ENCODE measurements around the gene NNMT.

Gene NNMT

DNA sequence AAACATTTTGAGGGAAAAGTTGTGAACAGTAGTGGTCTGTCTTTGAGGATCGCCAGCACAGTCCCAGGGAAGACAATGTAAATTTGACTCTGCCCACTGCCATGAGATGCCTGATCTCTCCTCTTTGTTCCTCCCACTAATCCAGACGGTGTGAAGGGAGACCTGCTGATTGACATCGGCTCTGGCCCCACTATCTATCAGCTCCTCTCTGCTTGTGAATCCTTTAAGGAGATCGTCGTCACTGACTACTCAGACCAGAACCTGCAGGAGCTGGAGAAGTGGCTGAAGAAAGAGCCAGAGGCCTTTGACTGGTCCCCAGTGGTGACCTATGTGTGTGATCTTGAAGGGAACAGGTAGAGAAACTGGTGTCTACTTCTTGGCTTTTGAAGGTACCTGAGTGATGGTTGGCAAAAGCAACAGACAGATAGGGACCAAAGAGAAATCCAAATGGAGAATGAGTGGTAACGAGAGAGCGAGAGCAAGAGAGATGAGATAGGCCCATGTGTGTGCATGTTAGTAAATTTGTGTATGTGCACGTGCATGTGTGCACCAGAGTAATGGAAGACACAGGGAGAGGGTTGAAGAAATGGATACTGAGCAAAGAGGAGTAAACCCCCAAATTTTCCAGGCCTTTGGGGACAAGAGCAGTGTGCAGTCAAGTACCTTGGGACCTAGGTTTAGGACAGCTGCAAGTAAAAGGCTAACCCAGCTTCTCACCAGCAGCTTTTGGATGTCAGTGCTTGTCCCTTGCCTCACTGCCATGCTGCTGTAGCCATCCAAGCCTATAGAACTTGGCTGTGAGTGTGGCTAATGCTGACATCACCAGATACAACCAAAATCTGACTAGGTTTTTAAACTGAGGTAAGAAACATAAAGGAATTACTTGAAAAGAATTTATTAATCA, 1.9 kb downstream of the NNMT start:
- TF ChIP-seq, protein P1, sequence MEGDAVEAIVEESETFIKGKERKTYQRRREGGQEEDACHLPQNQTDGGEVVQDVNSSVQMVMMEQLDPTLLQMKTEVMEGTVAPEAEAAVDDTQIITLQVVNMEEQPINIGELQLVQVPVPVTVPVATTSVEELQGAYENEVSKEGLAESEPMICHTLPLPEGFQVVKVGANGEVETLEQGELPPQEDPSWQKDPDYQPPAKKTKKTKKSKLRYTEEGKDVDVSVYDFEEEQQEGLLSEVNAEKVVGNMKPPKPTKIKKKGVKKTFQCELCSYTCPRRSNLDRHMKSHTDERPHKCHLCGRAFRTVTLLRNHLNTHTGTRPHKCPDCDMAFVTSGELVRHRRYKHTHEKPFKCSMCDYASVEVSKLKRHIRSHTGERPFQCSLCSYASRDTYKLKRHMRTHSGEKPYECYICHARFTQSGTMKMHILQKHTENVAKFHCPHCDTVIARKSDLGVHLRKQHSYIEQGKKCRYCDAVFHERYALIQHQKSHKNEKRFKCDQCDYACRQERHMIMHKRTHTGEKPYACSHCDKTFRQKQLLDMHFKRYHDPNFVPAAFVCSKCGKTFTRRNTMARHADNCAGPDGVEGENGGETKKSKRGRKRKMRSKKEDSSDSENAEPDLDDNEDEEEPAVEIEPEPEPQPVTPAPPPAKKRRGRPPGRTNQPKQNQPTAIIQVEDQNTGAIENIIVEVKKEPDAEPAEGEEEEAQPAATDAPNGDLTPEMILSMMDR (IDR thresholded peaks at IDR 0.05; ENCODE audit: low read depth, low read length, missing control alignments): no peak
- no peak overlapping the region for H3K4me3 ChIP-seq (ENCODE audit: low read depth, low read length)
- no peak for DNase-seq (ENCODE audit: low read depth)

DNA sequence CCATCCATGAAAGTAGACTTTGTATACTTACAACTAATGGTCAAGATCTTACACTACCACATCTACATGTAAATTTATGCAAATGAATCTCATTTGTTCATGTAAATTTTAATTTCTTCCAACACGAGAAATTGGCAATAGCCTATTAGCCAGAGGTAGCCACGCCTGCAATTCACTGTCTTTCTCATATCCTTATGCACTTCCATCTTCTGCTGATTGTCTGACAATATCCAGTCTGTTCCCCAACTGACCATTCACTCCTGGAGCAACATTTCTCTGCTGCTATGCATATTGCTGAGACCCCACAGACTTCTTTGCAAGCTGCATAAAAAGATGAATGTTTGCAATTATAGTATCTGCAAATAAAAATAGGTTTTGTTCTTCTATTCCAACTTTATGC, 2.5 kb downstream of the NNMT start:
- TF ChIP-seq, protein P1 (IDR thresholded peaks at IDR 0.05; ENCODE audit: low read depth, low read length, missing control alignments): no peak
- no peak overlapping the region for H3K4me3 ChIP-seq (ENCODE audit: low read depth, low read length)
- DNase-seq (ENCODE audit: low read depth): no peak

DNA sequence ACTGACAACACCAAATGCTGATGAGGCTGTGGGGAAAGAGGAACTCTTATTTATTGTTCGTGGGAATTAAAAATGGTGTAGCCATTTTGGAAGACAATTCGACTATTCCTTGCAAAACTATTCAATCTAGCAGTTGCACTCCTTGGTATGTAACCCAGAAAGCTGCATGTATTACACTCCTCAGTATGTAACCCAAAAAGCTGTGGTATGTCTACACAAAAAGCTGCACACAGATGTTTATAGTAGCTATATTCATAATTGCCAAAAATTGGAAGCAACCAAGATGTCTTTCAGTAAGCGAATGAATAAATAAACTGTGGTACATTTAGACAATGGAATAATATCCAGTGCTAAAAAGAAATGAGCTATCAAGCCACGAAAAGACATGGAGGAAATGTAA, 4.9 kb downstream of the NNMT start:
- no peak for DNase-seq (ENCODE audit: low read depth)
- H3K4me3 ChIP-seq (ENCODE audit: low read depth, low read length): no peak overlapping the region
- TF ChIP-seq, protein P1 (IDR thresholded peaks at IDR 0.05; ENCODE audit: low read depth, low read length, missing control alignments): no peak

DNA sequence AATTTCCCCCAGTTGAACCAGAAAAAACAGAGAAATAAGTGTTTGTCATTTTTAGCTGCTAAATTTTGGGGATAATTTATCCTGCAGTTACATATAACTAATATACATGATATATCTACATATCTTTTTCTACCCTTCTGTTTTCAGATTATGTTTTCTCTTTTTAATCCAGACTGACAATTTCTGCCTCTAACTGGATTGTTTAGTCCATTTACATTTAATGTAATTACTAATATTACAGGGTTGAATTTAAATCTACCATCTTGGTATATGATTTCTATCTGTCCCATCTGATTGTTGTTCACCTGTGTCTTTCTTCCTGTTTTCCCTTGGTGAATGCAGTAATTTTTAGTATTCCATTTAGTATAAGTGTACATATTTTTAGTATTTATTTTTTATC, 5.7 kb downstream of the NNMT start:
- no peak overlapping the region for H3K4me3 ChIP-seq (ENCODE audit: low read depth, low read length)
- TF ChIP-seq, protein P1 (IDR thresholded peaks at IDR 0.05; ENCODE audit: low read depth, low read length, missing control alignments): no peak
- DNase-seq (ENCODE audit: low read depth): no peak

DNA sequence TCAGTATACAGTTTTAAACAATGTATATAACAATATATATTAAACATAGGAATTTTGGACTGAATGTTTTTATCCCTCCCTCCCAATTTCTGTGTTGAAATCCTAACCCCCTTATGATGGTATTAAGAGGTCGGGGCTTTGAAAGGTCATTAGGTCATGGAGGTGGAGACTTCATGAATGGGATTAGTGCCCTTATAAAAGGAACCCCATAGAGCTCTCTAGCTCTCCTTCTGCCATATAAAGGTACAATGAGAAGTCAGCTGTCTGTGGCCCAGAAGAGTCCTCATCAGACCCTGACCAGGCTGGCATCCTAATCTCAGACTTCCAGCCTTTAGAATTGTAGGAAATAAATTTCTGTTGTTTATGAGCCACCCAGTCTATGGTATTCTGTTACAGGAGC, 6.5 kb downstream of the NNMT start:
- TF ChIP-seq, protein P1 (IDR thresholded peaks at IDR 0.05; ENCODE audit: low read depth, low read length, missing control alignments): no peak
- no peak for DNase-seq (ENCODE audit: low read depth)
- no peak overlapping the region for H3K4me3 ChIP-seq (ENCODE audit: low read depth, low read length)

DNA sequence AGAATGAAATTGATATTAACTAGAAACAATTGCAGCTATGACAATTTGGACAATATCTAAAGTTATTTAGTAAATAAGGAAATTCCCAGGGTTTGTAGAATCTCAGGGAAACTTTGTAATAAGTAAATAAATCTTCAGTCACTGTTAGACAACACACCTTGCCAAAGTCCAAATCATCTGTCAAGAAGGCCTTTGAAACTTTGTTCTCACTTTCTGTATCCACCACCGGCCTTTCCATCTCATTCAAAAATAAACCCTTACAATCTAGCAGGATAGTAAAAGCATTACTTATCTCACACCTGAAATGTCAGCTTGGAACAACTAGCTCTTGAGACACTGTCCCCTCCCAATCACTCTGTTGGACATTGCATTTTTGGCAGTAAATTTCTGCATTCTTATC, 7.9 kb downstream of the NNMT start:
- no peak overlapping the region for H3K4me3 ChIP-seq (ENCODE audit: low read depth, low read length)
- DNase-seq (ENCODE audit: low read depth): no peak
- TF ChIP-seq, protein P1 (IDR thresholded peaks at IDR 0.05; ENCODE audit: low read depth, low read length, missing control alignments): no peak

DNA sequence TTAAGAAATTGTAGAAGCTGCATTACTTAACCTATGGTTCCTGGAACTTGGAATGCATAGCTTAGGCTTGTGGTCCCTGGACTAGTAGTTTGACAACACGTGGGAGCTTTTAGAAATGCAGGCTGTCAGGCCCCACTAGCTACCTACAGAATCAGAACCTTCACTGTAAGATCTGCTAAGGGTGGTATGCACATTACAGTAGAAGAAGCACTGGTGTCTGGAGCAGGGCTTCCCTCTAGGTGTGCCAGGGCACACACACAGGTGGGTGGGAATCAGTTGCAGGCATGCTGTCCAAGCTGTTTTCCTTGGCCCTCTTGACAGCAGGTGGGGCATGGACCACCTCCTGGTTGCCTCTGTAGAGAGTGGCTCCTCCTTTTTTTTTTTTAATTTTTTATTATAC, 8.8 kb downstream of the NNMT start:
- TF ChIP-seq, protein P1 (IDR thresholded peaks at IDR 0.05; ENCODE audit: low read depth, low read length, missing control alignments): no peak
- H3K4me3 ChIP-seq (ENCODE audit: low read depth, low read length): no peak overlapping the region
- no peak for DNase-seq (ENCODE audit: low read depth)
